NCI-H187 (cell line): ENCODE measurements around the gene POFUT1.
"Not testable (repeated sequence)": the region's sequence is repeated elsewhere in the genome, so short reads cannot be mapped to it uniquely, and the experiment has no call there.

Source experiments
- DNase-seq, 2 experiments: peaks; one replicate each; lab custom pipeline; 2025; lab: John Stamatoyannopoulos, UW

Gene POFUT1

DNA sequence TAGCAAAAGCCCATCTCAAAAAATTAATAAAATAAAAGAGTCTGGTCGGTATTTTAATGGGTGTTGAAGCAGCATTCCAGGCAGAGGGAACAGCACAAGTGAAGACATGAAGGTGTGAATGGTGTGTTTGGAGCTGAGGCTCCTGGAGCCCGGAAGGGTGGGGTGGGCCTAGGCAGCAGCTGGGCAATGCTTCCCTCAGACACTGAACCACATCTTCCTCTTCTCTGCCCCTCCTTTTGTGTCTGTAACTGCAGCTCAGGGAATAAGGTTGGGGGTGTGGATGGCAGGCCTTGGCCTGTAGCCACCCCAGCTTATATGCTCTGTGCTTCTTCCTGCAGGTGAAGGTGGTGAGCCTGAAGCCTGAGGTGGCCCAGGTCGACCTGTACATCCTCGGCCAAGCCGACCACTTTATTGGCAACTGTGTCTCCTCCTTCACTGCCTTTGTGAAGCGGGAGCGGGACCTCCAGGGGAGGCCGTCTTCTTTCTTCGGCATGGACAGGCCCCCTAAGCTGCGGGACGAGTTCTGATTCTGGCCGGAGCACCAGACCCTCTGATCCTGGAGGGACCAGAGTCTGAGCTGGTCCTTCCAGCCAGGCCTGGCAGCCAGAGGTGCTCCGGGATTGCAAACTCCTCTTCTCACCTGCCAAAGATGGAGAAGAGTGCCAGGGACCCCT, 26.6 kb downstream of the POFUT1 start:
- DNase-seq: no peak

DNA sequence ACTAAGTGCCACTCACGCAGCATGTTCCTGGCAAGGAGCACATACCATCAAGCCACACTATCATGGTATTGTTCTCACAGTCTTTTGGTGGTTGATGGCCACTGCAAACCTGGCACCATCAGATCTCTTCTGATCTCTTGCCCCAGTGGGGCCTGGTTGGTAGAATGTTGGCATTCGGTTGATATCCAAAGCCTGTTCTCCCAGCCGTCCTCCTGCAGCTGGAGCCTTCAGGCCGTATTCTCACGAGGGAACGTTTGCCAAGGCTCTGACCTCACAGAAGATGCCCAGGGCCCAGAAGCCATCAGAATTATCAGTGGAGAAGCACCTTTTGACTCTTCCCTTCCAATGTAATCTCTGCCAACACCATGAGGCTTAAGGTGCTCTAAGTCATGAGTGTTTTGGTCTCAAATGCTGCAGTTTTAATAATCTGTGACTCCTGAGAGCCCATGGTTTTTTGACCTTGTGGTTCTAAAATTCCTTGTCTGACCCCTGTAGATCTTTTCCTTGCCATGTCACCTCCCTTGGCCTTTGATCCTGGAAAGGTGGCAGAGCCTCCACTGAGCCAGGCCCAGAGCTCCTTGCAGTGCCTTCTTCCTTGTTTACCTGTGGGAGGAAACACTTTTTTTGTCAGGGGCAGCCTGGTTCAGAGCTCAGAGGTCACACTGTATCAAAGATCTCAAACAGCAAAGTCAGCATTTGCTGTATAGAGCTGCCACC, 27.8 kb downstream of the POFUT1 start:
- no peak for DNase-seq

DNA sequence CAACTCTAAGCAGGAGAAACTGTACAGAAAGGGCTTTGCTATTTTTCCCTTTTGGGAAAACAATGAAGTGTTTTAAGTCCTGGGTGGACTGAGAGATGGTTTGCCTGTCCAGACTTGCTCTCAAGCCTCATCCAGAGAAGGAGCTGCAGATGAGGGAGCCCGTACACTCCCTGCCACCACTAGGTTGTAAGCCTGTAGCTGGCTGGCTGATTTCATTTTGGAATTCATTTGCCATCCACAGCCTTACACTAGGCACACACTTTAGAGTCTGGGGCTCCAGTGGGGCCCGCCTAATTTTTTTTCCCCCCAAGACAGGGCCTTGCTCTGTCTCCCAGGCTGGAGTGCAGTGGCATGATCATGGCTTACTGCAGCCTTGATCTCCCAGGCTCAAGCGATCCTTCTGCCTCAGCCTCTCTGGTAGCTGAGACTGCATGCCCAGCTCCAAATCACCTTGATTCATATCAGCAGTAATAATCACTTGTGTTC, 28.4 kb downstream of the POFUT1 start:
- DNase-seq: no peak

DNA sequence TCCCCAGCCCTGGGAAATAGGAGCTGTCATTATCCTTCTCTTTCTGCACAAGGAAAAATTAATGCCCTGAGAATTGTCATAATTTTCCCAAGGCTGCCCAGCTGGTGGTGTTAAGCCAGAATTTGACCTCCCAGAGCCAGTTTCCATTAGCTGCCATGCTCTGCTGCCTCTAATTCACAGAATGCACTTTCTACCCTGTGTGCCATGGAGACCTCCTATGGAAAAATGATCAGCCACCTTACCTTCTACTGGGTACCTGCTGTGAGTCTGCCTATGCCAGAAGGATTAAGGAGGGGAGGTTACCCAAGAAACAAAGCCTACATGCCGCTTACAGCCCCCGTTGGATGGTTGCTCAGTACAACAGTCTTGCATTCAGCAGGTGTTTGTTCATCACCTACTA, 29.1 kb downstream of the POFUT1 start:
- DNase-seq: no peak

DNA sequence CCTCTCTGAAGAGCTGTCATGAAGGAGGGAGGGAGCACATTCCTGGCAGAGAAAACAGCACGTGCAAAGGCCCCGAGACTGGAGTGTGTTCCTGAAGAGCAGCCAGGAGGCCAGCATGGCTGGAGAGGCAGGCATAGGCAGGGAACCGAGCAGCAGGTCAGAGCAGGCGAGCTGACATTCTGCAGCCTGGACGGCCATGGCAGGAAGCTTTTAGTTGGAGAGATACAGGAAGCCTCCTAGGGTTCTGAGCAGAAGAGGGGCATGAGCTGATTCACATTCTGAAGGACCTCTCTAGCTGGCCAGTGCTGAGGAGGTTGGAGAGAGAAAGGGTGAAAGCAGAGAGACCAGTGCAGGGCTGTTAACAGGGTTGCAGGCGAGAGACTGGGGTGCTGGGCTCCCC, 29.7 kb downstream of the POFUT1 start:
- no peak for DNase-seq

DNA sequence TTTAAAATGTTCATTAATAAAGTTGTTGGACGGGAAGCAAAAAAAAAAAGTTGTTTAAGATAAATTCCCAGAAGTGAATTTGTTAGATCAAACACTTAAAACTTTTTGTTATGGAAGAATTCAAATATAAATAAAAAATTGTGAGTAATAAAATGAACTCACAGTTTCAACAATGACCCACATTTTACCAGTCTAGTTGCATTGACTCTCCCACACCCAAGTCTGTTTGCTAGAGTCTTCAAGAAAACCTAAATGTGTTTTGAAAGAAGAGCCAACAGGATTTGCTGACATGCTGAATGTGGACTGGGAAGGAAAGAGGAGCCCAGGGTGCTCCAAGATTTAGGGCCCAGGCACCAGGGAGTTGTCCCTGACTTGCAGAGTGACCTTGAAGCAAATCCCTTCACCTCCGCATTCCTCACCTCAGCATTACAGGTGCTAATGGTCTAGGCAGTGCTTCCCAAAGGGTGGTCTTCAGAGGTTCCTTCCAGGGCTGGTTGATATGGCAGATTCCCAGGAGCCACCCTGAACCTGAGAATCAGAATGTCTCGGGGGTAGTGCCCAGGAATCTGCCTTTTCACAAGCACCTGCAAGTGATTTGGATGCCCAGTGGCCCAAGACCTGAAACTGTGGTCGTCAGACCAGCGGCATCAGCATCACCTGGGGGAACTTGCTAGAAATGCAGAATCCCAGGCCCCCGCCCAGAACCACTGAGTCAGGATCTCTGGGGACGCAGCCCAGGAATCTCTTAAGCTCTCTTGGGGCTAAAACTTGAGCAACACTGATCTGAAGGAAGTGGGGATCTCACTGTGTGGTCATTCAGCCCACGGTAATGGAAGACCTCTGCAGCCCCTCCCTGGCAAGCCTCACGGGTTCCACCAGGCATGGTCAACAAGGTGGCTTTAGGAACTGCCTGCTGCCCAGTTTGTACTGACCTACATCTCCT, 31.1 kb downstream of the POFUT1 start:
- DNase-seq: no peak

DNA sequence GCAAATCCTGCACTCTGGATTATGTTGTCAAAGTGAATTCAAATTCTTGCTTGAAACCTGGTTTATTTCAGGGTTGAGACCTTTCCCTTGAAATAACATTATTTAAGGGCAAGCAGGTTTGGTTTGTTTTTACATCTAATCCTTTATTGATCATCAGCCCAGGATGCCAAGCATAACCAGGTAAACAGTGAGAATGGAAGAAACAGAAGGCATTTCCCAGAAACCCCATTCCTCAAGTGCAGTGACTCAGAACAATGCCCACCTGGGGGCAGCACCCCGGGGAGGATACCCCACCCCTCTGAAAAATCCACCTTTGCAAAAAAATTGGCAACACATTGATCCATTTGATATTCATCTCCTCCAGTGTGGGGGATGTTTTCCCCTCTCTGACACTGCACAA, 32.5 kb downstream of the POFUT1 start:
- no peak for DNase-seq

DNA sequence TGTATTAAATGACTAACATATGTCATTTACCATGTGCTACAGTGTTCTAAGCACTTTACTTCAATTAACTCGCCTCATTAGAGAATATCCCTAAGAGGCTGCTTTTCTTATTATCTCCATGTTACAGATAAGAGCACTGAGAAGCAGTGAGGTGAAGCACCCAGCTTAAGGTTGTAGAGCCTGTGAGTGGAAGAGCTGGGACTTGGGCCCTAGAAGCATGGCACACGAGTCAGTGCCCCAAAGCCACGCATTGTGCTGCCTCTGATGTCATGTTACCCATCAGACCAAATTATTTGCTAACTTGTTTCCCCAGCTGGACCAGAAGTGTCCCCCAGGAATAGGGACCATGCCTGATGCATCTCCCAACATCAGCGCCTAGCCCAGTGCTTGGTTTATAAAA, 34.1 kb downstream of the POFUT1 start:
- no peak for DNase-seq

DNA sequence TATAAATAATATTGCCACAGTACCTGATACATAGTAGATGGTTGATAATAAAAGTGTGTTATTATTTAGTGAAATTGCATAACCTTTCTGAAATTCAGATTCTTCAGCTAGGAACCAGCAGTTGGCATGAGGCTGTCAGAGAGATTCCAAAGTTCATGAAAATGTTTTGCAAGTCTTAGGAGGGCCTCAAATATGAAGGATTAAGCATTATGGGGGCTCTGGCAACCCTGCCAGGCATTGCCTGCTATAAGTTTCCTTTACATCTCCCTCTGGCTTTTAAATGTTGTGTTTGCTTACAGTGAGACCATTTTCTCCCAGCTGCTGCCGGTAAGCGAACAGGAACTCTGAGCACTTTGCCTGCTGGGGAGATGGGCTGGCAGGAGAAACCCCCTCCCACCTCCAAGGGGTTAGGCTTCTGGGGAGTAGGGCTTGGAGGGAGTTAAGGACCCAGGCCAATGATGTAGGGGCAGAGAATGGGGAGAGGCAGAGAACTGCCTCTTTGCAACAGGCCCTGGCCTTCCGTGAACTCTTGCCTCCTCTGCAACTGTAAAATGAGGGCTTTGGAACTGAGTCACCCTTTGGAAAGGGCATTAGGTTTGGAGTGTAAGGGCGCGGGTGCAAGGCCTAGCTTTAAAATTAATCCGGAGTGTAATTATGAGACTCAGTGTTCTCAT, 36.6 kb downstream of the POFUT1 start:
- no peak for DNase-seq

DNA sequence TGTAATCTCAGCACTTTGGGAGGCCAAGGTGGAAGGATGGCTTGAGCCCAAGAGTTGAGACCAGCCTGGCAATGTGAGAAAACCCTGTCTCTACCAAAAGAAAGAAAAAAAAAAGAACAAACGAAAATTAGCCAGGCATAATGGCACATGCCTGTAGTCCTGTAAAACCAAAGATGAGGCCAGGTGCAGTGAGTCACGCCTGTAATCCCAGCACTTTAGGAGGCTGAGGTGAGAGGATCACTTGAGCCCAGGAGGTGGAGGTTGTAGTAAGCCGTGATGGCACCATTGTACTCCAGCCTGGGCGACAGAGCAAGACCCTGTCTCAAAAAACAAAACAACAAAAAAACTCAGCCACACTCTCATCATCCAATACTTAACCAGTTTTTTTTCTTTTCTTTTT, 37.3 kb downstream of the POFUT1 start:
- no peak for DNase-seq

DNA sequence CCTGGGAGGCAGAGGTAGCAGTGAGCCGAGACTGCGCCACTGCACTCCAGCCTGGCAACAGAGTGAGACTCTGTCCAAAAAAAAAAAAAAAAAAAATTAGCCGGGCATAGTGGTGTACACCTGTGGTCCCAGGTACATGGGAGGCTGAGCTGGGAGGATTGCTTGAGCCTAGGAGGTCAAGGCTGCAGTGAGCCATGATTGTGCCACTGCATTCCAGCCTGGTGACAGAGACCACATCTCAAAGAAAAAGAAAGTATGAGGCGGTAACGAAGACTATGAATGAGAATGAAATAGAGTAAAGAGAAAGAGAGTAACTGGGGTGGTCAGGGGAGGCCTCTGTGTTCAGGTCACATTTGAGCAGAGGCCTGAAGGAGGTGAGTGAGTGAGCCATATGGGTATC, 38.5 kb downstream of the POFUT1 start:
- not testable (repeated sequence) for DNase-seq

DNA sequence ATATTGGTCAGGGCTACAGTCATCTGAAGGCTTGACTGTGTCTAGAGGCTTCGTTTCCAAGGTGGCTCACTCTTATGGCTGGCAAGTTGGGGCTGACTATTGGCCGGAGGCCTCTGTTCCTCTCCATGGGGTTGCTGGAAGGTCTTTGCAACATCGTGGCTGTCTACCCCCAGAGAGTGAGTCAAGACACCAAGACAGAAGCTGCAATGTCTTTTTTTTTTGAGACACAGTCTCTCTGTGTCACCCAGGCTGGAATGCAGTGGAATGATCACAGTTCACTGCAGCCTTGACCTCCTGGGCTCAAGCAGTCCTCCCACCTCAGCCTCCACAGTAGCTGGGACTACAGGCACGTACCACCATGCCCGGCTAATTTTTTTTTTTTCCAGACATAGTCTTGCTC, 40.4 kb downstream of the POFUT1 start:
- DNase-seq: no peak

DNA sequence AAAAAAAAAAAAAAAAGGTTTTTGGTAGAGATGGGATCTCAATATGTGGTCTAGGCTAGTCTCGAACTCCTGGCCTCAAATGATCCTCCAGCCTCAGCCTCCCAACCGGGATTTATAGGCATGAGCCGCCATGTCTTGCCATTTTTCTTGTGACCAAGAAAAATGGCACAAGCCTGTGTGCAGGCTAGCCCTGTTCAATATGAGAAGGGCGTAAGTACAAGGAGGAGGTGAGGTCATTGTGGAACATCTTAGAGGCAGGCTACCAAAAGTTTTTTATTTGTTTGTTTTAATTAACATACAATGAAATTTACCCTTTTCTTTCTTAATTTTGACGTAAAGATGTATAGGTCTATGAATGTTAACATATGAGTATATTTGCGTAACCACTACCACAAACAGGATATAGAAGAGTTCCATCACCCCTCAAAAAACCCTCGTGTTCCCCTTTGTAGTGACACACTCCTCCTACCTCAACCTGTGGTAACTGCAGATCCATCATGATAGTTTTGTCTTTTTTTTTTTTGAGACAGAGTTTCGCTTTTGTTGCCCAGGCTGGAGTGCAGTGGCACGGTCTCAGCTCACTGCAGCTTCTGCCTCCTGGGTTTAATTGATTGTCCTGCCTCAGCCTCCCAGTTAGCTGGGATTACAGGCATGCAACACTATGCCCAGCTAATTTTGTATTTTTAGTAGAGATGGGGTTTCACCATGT, 41.5 kb downstream of the POFUT1 start:
- DNase-seq: no peak

DNA sequence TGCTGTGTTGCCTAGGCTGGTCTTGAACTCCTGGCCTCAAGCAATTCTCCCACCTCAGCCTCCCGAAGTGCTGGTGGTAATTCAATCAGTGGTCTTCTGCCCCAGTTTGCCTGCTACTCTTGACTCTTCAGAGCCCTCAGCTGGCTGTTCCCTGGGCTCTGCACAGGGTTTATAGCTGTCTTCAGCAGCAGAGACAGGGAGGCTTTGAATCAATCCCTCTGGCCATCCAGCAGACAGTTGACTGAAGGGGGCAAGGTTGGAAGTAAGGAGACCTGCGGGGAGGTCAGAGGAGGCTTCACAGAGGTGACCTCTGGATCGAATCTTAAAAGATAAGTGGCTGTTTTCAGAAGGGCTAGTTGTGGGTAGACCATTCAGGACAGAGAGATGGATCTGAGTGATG, 43.8 kb downstream of the POFUT1 start:
- no peak for DNase-seq

DNA sequence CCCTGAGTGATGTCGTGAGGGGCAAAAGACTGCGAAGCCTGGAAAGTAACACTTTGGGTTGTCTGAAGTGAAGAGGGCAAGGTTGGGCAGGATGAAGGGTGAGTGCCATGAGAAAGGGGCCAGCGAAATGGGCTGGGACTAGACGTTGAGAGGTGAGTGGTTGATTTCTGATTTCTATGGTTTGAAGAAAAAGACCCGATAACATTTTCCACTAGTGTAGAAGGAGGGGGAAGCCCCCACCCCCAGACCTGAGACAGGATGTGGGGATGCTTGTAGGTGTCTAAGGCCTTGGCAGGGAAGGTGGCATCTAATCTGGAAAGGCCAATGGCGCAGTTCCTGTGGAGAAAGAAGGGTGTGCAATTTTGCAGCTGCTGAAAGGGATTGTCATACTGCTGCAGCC, 44.5 kb downstream of the POFUT1 start:
- DNase-seq: no peak

DNA sequence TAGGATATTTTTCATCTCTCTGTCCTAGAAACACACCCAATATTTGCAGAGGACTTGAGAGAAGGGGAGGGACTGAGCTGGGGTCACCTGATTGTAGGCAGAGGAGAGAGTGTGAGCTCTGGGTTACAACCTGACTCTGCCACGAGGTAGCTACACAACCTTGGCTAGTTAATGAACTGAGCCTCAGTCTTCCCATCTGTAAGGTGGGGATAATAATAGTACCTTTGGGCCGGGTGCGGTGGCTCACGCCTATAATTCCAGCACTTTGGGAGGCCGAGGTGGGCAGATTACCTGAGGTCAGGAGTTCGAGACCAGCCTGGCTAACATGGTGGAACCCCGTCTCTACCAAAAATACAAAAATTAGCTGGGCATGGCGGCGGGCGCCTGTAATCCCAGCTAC, 53.3 kb downstream of the POFUT1 start:
- not testable (repeated sequence) for DNase-seq

DNA sequence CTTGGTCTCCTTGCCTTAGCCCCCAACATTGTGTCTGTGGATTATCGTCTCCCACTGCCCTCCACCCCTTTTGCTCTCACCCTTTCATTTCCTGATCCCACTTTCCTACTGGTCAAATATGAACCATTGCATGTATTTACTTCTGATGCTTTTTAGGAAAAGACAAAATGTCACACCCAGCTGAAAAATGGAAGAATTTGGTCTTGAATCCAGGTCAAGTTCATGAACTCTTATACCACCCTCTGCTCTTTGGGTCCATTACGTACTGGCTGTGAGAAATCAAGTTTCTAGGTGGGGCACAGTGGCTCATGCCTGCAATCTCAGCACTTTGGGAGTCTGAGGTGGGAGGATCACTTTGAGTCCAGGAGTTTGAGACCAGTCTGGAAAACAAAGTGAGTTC, 54.0 kb downstream of the POFUT1 start:
- DNase-seq: no peak

DNA sequence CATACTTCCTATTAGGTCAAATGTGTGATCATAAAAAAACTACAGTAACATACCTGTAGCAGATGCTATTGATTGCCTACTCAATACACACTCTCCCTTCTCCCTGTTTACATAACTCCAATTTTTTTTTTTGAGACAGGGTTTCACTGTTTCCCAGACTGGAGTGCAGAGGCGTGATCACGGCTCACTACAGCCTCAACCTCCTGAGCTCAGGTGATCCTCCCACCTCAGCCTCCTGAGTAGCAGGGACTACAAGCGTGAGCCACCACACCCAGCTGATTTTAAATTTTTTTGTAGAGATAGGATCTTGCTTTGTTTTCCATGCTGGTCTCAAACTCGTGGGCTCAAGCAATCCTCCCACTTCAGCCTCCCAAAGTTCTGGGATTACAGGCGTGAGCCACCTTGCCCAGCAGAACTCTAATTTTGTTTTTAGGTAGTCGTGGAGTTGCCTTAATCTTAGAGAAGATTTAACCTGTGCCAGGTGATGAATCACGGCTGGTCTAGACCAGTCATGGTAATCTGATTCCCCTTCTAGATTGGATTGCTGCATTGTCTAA, 55.8 kb downstream of the POFUT1 start:
- DNase-seq: no peak

DNA sequence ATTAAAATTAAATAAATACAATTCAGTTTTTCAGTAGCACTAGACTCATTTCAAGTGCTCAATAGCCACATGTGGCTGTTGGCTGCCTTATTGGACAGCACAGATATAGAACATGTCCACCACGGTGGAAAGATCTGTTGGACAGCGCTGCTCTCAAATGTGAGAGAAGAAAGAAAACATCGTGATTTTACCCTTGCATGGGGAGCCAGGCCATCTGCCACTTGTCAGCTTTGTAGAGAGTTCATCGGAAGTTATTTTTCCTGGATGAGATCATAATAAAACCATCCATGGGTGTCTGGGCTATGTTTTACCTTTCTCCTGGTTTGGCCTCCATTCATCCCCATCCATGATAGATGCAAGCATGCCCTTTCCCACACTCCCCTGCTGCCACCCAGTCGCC, 63.9 kb downstream of the POFUT1 start:
- DNase-seq: no peak

DNA sequence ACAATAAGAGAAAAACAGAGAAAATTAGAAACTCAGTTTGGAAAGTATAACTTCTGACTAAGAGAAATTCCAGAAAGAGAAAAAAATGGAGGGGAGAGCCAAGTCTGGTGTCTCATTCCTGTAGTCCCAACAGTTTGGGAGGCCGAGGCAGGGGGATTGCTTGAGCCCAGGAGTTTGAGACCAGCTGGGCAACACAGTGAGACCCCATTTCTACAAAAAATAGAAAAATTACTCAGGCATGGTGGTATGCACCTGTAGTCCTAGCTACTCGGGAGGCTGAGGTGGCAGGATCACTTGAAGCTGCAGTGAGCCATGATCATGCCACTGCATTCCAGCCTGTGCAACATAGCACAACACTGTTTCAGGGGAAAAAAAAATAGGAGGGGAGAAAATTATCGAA, 66.7 kb downstream of the POFUT1 start:
- DNase-seq: no peak

DNA sequence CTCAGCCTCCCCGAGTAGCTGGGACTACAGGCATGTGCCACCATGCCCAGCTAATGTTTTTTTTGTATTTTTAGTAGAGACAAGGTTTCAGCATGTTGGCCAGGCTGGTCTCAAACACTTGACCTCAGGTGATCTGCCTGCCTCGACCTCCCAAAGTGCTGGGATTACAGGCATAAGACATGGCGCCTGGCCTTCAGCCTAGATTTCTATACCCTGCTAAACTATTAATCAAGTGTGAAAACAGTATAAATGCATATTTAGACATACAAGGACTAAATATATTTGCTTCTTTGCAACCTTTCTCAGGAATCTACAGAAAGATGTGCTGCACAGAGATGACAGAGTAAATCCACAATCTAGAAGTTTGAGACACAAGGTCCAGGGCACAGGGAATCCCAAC, 67.5 kb downstream of the POFUT1 start:
- not testable (repeated sequence) for DNase-seq
